ENCODE data around the gene HSPB7. TPM values are rescaled to one million over a fixed set of nuclear protein-coding genes. Genes with fewer than 3 reads are reported as not detected.
"Not testable (repeated sequence)": the region's sequence is repeated elsewhere in the genome, so short reads cannot be mapped to it uniquely, and the experiment has no call there.

HSPB7 gene
- total and polyA plus RNA-seq, 2 experiments from 2014 or later, result 0.13 TPM; not detected in 1

DNA sequence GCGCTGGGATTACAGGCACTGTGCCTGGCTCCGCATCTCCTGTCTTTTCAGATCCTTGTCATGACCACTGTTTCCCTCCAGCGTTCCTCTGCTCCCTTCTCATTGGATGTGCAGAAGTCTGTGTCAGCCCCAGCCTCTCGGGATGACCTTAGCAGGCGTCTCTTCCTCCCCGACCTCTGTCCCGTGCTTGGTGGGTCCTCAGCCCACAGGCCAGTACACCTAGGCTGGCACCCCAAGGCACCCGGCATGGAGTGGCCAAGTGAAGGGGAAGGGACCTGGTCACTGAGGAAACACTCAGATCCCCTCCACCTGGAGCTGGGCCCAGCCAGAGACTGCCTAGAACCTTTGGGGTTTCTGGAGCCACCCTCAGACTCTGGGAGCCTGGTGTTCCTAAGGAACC lies 23.4 kb upstream of the HSPB7 start (continued):
- TF ChIP-seq, protein P1, sequence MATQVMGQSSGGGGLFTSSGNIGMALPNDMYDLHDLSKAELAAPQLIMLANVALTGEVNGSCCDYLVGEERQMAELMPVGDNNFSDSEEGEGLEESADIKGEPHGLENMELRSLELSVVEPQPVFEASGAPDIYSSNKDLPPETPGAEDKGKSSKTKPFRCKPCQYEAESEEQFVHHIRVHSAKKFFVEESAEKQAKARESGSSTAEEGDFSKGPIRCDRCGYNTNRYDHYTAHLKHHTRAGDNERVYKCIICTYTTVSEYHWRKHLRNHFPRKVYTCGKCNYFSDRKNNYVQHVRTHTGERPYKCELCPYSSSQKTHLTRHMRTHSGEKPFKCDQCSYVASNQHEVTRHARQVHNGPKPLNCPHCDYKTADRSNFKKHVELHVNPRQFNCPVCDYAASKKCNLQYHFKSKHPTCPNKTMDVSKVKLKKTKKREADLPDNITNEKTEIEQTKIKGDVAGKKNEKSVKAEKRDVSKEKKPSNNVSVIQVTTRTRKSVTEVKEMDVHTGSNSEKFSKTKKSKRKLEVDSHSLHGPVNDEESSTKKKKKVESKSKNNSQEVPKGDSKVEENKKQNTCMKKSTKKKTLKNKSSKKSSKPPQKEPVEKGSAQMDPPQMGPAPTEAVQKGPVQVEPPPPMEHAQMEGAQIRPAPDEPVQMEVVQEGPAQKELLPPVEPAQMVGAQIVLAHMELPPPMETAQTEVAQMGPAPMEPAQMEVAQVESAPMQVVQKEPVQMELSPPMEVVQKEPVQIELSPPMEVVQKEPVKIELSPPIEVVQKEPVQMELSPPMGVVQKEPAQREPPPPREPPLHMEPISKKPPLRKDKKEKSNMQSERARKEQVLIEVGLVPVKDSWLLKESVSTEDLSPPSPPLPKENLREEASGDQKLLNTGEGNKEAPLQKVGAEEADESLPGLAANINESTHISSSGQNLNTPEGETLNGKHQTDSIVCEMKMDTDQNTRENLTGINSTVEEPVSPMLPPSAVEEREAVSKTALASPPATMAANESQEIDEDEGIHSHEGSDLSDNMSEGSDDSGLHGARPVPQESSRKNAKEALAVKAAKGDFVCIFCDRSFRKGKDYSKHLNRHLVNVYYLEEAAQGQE (IDR thresholded peaks at IDR 0.05; ENCODE audit: unreplicated experiment), result no peak
- TF ChIP-seq EZH2phosphoT487 (IDR thresholded peaks at IDR 0.05; ENCODE audit: unreplicated experiment) (no peak), ZNF114 (CRISPR knock-in tag; IDR thresholded peaks at IDR 0.05) (no peak), ZNF331 (CRISPR knock-in tag; IDR thresholded peaks at IDR 0.05; ENCODE audit: low read depth) (no peak), JUNB (IDR thresholded peaks at IDR 0.05; ENCODE audit: unreplicated experiment) (no peak), STAT1 (IDR thresholded peaks at IDR 0.05; ENCODE audit: unreplicated experiment) (no peak), CREB1 (CRISPR knock-in tag; IDR thresholded peaks at IDR 0.05; ENCODE audit: low read depth) (no peak)
- TF ChIP-seq, protein P2, sequence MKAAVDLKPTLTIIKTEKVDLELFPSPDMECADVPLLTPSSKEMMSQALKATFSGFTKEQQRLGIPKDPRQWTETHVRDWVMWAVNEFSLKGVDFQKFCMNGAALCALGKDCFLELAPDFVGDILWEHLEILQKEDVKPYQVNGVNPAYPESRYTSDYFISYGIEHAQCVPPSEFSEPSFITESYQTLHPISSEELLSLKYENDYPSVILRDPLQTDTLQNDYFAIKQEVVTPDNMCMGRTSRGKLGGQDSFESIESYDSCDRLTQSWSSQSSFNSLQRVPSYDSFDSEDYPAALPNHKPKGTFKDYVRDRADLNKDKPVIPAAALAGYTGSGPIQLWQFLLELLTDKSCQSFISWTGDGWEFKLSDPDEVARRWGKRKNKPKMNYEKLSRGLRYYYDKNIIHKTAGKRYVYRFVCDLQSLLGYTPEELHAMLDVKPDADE (IDR thresholded peaks at IDR 0.05), result no peak
- TF ChIP-seq, protein P3, sequence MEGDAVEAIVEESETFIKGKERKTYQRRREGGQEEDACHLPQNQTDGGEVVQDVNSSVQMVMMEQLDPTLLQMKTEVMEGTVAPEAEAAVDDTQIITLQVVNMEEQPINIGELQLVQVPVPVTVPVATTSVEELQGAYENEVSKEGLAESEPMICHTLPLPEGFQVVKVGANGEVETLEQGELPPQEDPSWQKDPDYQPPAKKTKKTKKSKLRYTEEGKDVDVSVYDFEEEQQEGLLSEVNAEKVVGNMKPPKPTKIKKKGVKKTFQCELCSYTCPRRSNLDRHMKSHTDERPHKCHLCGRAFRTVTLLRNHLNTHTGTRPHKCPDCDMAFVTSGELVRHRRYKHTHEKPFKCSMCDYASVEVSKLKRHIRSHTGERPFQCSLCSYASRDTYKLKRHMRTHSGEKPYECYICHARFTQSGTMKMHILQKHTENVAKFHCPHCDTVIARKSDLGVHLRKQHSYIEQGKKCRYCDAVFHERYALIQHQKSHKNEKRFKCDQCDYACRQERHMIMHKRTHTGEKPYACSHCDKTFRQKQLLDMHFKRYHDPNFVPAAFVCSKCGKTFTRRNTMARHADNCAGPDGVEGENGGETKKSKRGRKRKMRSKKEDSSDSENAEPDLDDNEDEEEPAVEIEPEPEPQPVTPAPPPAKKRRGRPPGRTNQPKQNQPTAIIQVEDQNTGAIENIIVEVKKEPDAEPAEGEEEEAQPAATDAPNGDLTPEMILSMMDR (conservative IDR thresholded peaks at IDR 0.05; ENCODE audit: low read depth in 2 of 2), result no peak

DNA sequence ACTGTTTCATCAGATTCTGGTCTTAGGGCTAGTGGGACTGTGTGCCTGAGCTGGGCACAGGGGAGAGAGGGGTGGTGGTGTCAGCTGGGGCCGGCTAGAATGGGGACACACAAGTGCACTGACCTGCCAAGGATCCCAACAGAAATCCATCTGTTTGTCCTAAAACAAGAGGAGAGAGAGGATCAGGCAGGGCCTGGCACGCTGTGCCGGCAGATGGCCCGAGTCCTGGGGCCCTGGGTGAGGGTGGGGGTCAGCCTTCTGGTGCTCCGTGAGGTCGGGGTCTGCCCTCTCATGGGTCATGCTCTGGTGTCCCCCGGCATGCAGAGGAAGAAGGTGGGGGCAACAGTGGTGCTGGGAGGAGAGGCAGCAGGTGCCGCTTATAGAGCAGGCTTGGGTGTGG lies 22.0 kb upstream of the HSPB7 start:
- not testable (repeated sequence) for H3K79me2 ChIP-seq (replicated peaks; ENCODE audit: insufficient read depth); H2AFZ ChIP-seq; H4K20me1 ChIP-seq (replicated peaks; ENCODE audit: insufficient read depth); H3K27ac Mint-ChIP-seq; H3K27ac ChIP-seq (ENCODE audit: low read depth); H3K4me1 Mint-ChIP-seq; H3K4me2 ChIP-seq; H3K36me3 Mint-ChIP-seq (ENCODE audit: low read depth); ATAC-seq; H3K4me1 ChIP-seq (ENCODE audit: insufficient read depth); H3K4me3 ChIP-seq; H3K27me3 ChIP-seq (ENCODE audit: insufficient read depth); H3K9me2 ChIP-seq (ENCODE audit: insufficient read depth); H3K4me3 Mint-ChIP-seq; H3K36me3 ChIP-seq (ENCODE audit: insufficient read depth); H3K9me3 Mint-ChIP-seq; DNase-seq (ENCODE audit: low spot score); H3F3A ChIP-seq (replicated peaks; ENCODE audit: low read depth)
- peaks cover 14% of the 10 kb centered on the region for H3K27me3 Mint-ChIP-seq (ENCODE audit: insufficient read depth, low read depth, poor library complexity)
